ENCODE measurements around the gene PRR35.

PRR35 gene

DNA sequence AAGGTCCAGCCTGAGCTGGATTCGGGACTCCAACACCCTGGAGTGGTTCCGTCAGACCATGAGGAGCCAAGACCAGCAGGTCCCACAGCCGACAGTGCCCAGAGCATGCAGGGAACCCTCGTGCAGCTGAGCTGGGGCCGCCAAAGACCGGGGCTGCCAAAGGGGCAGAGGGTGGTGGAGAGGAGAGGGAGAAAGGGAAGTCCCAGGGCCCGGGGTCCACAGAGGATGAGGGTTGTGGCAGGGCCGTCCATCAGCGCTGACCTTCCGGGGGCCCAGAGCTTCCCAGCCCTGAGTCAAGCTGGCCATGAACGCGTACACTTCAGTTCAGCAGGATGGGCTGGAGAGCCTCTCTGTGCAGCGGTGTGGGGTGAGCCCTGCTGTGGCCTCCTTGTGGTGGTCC, 39.3 kb upstream of the PRR35 start:
- no peak for TF ChIP-seq EZH2phosphoT487 (IDR thresholded peaks at IDR 0.05; ENCODE audit: borderline replicate concordance, low read length)
- TF ChIP-seq, protein P1, sequence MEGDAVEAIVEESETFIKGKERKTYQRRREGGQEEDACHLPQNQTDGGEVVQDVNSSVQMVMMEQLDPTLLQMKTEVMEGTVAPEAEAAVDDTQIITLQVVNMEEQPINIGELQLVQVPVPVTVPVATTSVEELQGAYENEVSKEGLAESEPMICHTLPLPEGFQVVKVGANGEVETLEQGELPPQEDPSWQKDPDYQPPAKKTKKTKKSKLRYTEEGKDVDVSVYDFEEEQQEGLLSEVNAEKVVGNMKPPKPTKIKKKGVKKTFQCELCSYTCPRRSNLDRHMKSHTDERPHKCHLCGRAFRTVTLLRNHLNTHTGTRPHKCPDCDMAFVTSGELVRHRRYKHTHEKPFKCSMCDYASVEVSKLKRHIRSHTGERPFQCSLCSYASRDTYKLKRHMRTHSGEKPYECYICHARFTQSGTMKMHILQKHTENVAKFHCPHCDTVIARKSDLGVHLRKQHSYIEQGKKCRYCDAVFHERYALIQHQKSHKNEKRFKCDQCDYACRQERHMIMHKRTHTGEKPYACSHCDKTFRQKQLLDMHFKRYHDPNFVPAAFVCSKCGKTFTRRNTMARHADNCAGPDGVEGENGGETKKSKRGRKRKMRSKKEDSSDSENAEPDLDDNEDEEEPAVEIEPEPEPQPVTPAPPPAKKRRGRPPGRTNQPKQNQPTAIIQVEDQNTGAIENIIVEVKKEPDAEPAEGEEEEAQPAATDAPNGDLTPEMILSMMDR (IDR thresholded peaks at IDR 0.05; ENCODE audit: low read depth, low read length, poor library complexity, severe bottlenecking): no peak
- H4K20me1 ChIP-seq (ENCODE audit: control insufficient read depth, insufficient read depth, low read depth, low read length): no peaks in the 10 kb centered on the region; the same call in 1 of the 2 replicates
- no peaks in the 10 kb centered on the region for H3K9me2 ChIP-seq (replicated peaks; ENCODE audit: control insufficient read depth, low read length)
- H3F3A ChIP-seq (ENCODE audit: control insufficient read depth, insufficient read depth): peaks cover 5% of the 10 kb centered on the region
- peaks cover 20% of the 10 kb centered on the region for H3K79me2 ChIP-seq (ENCODE audit: control insufficient read depth, low read length)
- no peaks in the 10 kb centered on the region for H3K9me3 ChIP-seq (ENCODE audit: control insufficient read depth, insufficient read depth, low read length)
- H3K27ac ChIP-seq (ENCODE audit: low read depth, low read length): no peak overlapping the region
- no peaks in the 10 kb centered on the region for H3K27me3 ChIP-seq (ENCODE audit: control insufficient read depth, low read length)
- peaks cover 13% of the 10 kb centered on the region for H3K36me3 ChIP-seq (ENCODE audit: control insufficient read depth, low read length)
- no peak overlapping the region for H3K4me3 ChIP-seq (ENCODE audit: low read length)
- H3K4me1 ChIP-seq (ENCODE audit: control insufficient read depth, low read length): peaks cover 20% of the 10 kb centered on the region
- H3K4me2 ChIP-seq (ENCODE audit: low read length): no peak overlapping the region

DNA sequence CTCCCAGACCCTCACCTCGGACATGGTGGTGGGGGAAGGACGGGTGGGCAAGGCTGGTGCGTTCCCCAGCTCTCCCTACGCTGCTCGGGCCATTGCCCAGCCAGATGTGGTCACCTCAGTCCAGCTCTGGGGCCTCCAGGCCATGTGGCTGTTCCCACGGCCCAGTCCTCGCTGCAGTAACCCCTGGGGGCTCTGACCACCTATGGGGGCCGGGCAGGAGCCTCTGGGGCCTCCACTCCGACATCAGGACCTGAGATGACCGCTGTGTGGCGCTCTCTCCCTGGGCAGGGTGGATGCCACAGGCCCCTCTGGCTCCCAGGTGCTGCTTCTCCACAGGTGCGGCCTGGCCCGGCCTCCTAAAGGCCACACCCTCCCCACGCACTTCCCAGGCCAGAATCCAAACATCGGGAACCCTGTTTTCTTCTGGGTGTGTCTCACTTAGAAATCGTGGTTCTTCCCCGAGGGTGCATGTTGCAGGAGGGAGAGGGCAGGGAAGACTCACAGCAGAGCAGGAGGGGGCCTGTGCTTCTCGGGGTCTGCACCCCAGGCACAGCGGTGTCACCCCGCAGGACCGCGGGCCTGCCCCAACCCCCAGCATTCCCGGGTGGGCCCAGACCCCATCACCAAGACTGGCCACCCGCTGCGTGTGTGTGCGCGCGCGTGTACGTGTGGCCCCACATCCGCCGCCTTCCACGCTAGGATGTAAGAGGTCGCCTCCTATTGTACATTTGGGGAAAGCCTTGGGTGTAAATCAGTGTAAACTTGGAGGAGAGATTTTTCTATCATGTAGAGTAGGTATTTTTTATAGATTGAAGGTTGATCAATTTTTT, 38.6 kb upstream of the PRR35 start:
- peaks cover 27% of the 10 kb centered on the region for H3K79me2 ChIP-seq (ENCODE audit: control insufficient read depth, low read length)
- peaks cover 25% of the 10 kb centered on the region for H3K4me1 ChIP-seq (ENCODE audit: control insufficient read depth, low read length)
- no peak overlapping the region for H3K4me2 ChIP-seq (ENCODE audit: low read length)
- H4K20me1 ChIP-seq (ENCODE audit: control insufficient read depth, insufficient read depth, low read depth, low read length): no peaks in the 10 kb centered on the region; the same call in 1 of the 2 replicates
- H3K9me3 ChIP-seq (ENCODE audit: control insufficient read depth, insufficient read depth, low read length): no peaks in the 10 kb centered on the region
- no peaks in the 10 kb centered on the region for H3K9me2 ChIP-seq (replicated peaks; ENCODE audit: control insufficient read depth, low read length)
- peaks cover 12% of the 10 kb centered on the region for H3K36me3 ChIP-seq (ENCODE audit: control insufficient read depth, low read length)
- H3K27ac ChIP-seq (ENCODE audit: low read depth, low read length): no peak overlapping the region
- H3F3A ChIP-seq (ENCODE audit: control insufficient read depth, insufficient read depth): peaks cover 5% of the 10 kb centered on the region
- TF ChIP-seq EZH2phosphoT487 (IDR thresholded peaks at IDR 0.05; ENCODE audit: borderline replicate concordance, low read length): no peak
- TF ChIP-seq, protein P1 (IDR thresholded peaks at IDR 0.05; ENCODE audit: low read depth, low read length, poor library complexity, severe bottlenecking): no peak
- H3K4me3 ChIP-seq (ENCODE audit: low read length): no peak overlapping the region
- no peaks in the 10 kb centered on the region for H3K27me3 ChIP-seq (ENCODE audit: control insufficient read depth, low read length)

DNA sequence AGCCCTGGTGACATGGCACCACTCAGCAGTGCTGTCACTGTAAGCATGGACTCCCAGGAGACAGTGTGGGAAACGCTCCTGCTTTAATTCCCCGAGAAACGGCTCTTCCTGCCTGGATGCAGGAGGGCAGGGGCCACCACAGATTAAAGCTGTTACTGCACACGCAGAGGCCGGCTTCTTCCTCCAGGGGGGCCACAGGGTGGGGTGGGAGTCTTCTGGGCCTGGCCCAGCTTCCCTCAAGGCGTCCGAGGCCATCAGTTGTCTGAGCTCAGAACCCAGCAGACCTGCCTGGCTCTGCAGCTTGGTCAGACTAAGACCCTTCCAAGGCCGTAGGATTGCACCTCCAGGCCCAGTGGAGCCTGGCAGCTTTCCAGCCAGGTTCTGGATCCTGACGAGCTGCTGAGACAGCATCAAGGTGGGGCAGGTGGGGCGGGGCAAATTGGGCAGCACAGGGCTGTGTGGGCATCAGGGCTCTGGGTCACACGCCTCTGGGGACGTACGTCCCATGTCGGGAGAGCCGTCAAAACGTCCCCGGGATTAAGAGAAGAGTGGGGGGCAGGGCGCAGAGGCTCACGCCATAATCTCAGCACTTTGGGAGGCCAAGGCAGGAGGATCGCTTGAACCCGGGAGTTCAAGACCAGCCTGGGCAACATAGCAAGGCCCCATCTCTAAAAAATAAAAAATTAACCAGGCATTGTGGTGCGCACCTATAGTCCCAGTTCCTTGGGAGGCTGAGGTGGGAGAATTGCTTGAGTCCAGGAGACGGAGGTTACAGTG, 37.7 kb upstream of the PRR35 start:
- H3F3A ChIP-seq (ENCODE audit: control insufficient read depth, insufficient read depth): peaks cover 5% of the 10 kb centered on the region
- H3K79me2 ChIP-seq (ENCODE audit: control insufficient read depth, low read length): peaks cover 33% of the 10 kb centered on the region
- H3K4me2 ChIP-seq (ENCODE audit: low read length): no peak overlapping the region
- peaks cover 12% of the 10 kb centered on the region for H3K36me3 ChIP-seq (ENCODE audit: control insufficient read depth, low read length)
- H3K4me1 ChIP-seq (ENCODE audit: control insufficient read depth, low read length): peaks cover 25% of the 10 kb centered on the region
- H3K9me3 ChIP-seq (ENCODE audit: control insufficient read depth, insufficient read depth, low read length): no peaks in the 10 kb centered on the region
- H3K27me3 ChIP-seq (ENCODE audit: control insufficient read depth, low read length): no peaks in the 10 kb centered on the region
- no peak overlapping the region for H3K27ac ChIP-seq (ENCODE audit: low read depth, low read length)
- H3K9me2 ChIP-seq (replicated peaks; ENCODE audit: control insufficient read depth, low read length): no peaks in the 10 kb centered on the region
- no peak overlapping the region for H3K4me3 ChIP-seq (ENCODE audit: low read length)
- TF ChIP-seq EZH2phosphoT487 (IDR thresholded peaks at IDR 0.05; ENCODE audit: borderline replicate concordance, low read length): no peak
- TF ChIP-seq, protein P1 (IDR thresholded peaks at IDR 0.05; ENCODE audit: low read depth, low read length, poor library complexity, severe bottlenecking): no peak
- H4K20me1 ChIP-seq (ENCODE audit: control insufficient read depth, insufficient read depth, low read depth, low read length): no peaks in the 10 kb centered on the region; the same call in 1 of the 2 replicates

Data from DOHH2 (cell line).